ENCODE measurements around the gene ABCA7.

The ABCA7 gene

DNA sequence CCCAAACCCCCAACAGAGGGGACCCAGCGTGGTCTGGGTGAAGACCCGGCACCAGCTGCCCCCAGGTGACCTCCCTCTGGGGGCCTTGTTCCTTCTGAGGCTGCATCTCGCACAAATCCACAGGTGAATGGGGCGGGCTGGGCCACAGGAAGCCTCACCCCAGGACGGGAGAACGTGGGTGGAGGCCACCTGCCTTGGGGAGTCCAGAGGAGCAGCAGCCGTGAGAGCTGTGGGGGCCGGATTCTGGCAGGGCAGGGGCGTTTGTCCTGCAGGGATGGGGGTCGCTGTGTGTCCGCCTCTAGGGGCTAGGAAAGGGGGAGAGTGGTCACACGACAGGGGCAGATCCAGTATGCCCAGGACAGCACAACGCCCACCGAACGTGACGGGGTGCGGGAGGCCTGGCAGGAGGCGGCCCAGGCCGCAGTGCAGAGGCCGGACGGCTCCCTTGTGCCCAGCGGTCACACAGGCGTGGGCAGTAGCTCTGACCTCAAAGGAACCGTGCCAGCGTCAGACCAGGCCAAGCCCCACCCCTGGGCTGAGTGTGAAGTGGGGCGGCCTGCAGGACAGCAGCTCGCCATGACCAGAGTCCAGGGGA is 48.6 kb downstream of the ABCA7 start:
- DNase-seq (ENCODE audit: low spot score), result no peak

DNA sequence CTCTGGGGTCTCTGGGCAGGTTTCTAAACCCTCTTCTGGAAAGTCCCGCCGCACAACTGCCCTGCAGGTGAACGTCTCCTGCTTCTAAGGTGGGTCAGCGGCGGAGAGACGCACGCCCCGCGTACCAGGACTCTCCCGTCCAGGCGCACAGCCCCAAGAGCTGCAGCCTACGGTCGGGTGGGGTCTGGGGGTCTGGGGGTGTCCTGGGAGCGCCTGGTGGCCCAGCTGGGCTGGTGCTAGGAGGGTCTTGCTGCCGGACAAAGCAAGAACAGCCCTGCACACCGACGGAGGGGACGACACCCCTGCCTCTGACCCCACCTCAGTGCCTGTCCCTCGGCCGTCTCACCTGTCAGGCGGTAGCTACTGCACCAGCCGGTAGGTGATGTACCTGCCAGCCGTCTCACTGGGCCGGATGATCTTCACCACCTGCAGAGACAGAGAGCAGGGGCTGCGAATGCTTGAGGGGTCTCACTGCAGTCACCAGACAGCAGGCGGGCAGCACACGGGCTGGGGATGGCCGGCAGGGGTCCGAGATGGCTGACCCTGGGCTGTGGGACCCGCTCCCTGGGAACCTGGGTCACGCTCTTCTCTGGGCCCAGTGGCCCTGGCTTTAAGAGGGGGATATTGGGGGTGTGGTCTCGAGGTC is 49.3 kb downstream of the ABCA7 start:
- no peak for DNase-seq (ENCODE audit: low spot score)

DNA sequence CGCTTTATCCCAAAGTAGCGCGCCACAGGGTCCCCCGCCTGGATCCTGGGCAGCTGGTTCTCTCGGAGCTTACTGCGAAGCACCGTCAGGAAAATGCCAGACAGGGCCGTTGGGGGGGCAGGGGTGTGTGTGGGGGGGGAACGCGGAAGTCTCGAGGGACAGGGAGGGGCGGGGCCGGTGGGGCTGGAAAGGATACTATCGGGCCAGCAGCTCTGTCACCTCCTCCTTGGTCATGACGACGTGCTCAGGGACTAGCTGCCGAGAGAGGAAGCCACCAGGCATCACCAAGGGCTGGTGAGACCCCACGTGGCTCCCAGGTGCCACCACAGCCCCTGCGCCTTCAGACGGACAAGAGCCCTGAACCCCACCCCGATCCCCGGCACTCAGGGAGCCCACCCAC is 50.0 kb downstream of the ABCA7 start:
- no peak for DNase-seq (ENCODE audit: low spot score)

DNA sequence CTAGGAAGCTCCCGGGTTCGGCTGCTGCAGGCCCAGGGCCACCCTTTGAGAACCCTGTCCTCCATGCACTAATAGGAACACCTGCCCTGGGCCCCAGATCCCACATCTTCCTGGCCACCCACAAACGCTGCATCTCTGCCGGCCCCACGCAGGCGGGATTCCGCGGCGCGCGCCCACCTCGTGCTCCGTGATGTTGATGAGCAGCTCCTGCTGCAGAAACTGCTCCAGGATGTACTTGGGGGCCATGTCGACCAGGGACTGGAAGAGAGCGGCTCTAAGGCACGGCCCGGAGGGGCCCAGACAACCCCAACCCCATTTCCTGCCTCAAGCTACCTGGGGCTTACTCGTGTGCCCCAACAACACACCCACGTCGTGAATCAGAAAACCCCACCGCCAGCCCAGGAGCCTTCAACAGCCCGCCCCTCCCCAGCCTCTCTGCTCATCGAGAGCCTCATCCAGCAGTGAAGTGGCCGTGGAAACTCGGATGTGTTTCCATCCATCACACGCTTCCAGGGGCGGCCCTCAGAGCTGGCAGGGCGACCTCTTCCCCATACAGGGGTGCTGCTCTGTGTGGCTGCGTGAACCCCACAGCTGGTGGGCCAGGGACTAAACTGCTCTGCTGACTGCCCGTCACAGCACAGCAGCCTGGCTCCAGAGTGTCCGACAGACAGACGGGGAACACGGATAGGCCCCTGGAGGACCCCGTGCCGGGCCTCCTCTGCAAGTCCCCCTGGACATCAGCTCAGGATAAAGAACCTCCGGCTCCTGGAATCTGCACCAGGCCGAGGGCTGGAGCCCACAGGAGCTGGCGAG is 51.0 kb downstream of the ABCA7 start:
- DNase-seq (ENCODE audit: low spot score), result no peak

DNA sequence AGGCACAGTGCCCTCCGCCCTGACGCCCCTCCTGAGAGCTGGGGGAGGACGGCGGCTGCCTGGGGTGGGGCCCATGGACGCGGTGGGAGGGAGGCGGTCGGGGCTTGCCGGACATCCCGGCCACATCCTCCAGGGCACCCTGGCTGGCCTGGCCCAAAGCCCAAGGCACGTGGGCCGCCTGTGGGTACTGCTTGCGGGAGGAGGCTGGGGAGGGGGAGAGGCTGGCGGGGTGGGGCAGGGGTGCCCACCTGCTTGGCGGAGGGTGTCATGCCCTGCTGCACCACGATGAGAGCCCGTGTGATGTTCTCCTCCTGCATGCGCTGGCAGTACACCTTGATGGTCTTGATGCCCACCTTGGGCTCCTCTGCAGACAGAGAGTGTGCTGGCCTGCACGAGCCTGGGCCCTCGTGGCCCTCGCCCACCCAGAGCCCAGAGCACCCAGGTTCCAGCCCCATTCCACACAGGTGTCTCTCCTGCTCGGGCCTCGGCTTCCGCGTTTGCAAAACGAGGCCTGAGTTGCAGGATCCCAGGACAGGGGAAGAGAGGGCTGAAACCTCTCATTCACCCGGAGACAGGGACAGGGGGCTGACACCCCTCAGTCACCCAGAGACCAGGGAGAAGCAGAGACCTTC is 51.8 kb downstream of the ABCA7 start:
- no peak for DNase-seq (ENCODE audit: low spot score)

DNA sequence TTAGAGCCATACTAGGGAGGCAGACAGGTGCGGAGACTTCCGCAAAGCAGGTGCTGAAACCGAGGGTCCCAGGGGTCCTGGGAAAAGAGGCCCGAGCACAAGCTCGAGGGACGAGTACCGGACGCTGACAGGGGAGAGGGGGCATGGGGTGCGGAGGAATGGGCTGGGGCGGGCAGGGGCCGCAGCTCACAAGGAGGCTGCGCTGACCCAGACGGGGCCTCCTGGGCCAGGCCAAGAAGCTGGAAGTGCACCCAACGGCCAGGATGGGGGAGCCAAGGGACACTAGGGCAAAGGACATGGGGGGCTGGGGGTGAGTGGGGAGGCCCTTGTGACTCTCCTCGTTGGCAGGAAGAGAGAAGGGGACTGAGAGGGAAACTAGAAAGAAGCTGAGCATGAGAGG is 53.4 kb downstream of the ABCA7 start:
- DNase-seq (ENCODE audit: low spot score), result no peak

DNA sequence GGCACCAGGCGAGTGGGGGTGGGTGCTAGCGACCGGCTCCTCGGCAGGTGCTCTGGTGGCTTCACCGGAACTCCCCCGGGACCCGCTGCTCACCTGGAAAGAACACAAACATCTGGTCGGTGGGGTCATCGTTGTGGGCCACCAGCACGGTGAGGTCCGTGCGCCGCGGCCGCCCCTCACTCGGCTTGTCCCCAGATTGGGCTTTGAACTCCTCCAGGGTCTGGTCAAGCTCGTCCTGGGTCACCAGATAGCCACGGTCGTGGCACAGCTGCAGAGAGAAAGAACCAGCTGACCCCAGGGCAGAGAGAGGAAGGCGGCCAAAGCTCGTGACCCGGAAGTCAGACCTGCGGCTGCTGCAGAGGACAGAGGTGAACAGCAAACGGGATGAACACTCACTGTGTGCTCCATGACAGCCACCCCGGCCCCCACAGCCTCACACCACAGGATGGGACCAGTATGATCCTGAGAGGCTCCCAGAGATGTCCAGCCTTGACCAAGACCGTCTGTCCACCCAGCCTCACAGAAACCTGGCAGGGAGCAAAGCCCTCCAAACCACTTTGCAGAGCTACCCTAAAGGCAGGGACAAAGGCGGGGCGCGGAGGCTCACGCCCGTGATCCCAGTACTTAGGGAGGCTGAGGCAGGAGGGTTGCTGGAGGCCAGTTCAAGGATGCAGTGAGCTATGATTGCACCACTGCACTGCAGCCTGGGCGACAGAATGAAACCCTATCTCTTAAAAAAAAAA is 54.1 kb downstream of the ABCA7 start:
- DNase-seq (ENCODE audit: low spot score), result no peak

DNA sequence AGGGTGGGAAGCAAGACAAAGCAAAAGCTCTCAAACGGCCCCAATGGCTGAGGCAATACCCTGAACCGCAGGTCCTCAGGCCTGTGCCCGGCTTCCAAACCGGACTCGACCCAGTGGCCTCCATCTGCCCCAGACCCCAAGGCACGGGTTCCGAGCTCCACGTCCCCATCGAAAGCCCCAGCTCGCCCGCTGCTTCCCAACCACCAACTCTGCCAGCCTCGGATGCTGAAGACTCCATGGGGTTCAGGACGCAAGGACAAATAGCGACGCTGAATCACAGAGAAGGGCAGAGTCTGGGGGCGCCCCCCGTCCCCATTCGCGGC is 54.7 kb downstream of the ABCA7 start:
- no peak for DNase-seq (ENCODE audit: low spot score)

DNA sequence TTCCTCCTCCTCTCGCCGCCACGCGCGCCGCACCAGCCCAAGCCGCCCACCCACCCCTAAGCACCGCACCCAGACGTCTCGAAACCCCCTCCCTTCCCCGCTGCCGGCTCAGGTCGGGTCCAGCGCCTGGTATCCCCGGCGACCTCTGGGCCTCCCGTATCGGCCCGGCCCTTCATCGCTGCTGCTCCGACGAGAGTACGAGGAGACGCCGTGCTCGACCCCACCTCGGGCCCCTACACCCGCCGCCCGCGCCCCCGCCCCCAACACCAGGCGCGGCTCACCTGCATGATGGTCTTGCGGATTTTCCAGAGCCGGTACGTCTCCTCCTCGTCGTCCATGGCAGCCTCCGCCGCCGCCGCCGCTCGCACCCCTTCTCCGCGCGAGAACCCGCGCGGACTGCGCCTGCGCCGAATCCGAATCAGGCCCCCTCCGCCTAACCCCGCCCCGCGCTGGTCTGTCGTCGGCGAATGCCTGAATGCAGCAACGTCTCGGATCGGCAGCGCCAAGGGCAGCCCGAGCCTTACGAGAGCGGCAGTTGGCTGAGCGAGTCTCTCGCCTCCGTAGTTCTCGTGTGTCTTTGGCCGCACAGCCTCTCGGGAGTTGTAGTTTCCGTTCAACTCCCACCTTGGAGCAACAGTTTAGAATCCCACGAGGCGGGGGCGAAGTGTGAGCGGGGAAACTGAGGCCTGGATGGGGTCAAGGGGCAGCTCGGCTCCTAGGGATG is 55.2 kb downstream of the ABCA7 start, which contains the start of gene POLR2E:
TSS of gene POLR2E (minus strand) at position 398 of the 724 bp plus-strand sequence. CDS start at position 338, 60 bp downstream.
- DNase-seq (ENCODE audit: low spot score), result peak; percentile 99

DNA sequence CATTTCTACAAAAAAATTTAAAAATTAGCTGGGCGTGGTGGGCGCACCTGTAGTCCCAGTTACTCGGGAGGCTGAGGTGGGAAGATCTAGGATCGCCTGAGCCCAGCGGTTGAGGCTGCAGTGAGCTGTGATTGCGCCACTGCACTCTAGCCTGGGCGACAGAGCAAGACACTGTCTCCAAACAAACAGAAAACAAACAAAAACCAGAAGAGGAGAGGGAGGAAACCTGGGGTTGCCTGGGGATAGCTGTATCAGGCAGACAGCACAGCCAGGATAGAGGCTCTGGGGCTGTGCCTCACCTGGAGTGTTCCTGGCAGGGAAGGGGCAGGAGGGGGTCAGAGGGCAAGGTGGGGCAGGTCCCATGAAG is 57.9 kb downstream of the ABCA7 start:
- no peak for DNase-seq (ENCODE audit: low spot score)

DNA sequence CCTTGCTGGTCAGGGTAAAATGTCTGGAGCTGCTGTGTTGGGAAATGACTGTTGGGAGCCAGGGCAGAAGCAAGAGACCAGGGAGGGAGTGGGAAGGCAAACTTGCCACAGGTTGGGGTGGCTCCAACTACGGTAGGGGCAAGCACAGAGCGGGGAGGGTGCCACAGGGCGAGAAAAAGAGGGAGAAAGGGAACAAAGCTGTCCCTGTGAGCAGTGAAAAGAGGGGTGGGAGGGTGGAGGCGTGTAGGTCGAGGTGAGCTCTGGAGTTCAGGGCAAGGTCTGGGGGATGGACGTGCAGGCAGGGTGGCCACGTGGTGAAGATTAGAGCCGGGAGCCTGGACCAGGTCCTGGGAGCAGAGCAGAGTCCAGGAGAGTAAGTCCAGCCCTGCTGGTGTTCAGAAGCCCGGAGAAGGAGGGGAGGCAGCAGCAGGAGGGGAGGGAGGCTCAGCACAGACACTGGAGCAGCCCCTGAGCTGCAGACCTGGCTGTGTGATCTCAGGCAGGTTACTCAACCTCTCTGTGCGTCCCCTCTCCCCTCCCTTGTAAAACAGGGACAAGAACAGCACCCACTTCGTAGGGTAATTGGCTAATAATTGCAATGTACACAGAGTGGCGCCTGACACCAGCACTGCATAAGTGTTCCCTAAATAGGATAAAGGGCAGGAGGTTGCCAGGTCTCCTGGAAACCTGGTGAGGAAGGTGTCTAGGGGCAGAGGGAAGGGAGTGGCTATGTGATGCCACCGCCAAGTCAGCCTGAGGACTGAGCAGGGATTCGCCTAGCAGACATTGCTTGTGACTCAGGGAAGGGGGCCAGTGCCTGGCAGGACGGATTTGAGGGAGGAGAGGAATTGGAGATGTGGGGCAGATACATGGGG is 58.5 kb downstream of the ABCA7 start:
- peak; percentile 30 for DNase-seq (ENCODE audit: low spot score)

DNA sequence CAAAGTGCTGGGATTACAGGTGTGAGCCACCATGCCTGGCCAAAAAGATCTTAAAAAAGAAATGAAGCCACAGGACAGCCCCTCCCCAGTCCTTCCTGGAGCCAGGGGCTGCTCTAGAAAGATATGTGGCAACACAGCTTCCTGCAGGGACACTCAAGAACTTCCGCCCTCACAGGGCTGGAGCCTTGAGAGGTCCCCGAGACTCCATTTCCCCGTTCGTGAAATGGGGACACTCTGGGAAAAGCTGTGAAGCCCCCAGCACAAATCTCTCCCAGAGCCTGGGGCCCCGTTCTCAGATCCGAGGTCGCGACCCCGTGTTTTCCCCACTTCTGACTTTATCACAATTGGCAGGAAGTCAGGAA is 61.4 kb downstream of the ABCA7 start:
- no peak for DNase-seq (ENCODE audit: low spot score)

DNA sequence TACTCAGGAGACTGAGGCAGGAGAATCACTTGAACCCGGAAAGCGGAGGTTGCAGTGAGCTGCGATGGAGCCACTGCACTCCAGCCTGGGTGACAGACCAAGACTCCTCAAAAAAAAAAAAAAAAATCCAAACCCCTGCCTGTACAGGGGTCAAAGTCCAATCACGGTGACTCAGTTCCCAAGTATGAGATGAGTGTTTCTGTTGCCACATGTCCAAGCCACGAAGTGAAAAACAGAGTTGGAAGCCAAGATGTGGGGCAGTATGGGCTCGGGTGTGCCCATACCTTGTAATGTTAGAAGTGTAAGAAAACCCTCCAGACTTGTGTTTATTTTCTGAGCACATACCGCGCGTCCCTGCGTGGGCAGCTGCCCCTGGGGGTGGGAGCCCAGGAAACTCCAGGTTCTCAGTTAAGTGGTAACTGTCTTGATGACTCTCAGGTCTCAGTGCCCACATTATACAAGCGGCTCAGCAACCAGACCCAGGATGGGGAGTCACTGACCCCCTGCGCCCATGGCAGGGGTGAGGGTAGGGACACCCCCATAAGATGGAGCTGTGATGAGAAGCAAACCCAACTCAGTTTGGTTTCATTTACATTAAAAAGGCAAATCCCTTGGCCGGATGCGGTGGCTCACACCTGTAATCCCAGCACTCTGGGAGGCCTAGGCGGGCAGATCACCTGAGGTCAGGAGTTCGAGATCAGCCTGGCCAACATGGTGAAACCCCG is 62.7 kb downstream of the ABCA7 start:
- DNase-seq (ENCODE audit: low spot score), result peak; percentile 70

DNA sequence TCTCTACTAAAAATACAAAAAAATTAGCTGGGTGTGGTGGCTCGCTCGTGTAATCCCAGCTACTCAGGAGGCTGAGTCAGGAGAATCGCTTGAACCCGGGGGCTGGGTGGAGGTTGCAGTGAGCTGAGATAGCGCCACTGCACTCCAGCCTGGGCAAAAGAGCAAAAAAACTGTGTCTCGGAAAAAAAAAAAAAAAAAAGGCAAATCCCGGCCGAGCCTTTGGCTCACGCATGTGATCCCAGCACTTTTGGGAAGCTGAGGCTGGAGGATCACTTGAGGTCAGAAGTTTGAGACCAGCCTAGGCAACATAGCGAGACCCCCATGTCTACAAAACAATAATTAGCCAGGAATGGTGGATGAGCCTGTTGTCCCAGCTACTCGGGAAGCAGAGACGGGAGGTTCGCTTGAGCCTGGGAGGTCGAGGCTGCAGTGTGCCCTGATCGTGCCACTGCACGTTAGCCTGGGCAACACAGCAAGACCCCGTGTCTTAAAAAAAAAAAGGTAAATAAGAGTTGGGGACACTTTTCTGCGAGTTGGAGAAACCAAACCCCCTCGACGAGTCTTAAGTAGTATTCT is 63.3 kb downstream of the ABCA7 start:
- peak; percentile 66 for DNase-seq (ENCODE audit: low spot score)

DNA sequence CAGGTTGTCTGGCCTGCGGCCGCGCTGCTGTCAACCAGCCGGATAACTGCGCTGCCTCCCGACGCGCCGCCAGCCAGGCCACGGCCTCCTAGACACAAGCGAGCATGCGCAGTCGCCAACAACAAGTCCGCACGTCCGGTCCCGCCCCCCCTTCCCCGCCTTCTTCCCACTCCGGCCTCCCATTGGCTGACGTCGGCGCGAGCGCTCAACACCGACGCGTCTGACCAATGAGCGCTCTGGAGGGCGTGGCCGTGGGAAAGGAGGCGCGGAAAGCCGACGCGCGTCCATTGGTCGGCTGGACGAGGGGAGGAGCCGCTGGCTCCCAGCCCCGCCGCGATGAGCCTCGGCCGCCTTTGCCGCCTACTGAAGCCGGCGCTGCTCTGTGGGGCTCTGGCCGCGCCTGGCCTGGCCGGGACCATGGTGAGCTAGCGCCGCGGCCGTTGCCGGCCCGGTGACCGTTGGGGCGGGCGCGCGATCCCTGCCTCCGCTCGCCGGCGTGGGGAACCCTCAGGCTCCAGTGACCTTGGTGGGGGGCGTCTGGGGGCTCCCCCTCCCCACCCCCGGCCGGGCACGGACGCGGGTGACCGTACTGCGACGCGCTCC is 63.9 kb downstream of the ABCA7 start, which contains the start of gene GPX4:
TSS of gene GPX4 (plus strand) at position 287 of the 603 bp plus-strand sequence. CDS start at position 337, 50 bp downstream.
- DNase-seq (ENCODE audit: low spot score), result peak; percentile 100

DNA sequence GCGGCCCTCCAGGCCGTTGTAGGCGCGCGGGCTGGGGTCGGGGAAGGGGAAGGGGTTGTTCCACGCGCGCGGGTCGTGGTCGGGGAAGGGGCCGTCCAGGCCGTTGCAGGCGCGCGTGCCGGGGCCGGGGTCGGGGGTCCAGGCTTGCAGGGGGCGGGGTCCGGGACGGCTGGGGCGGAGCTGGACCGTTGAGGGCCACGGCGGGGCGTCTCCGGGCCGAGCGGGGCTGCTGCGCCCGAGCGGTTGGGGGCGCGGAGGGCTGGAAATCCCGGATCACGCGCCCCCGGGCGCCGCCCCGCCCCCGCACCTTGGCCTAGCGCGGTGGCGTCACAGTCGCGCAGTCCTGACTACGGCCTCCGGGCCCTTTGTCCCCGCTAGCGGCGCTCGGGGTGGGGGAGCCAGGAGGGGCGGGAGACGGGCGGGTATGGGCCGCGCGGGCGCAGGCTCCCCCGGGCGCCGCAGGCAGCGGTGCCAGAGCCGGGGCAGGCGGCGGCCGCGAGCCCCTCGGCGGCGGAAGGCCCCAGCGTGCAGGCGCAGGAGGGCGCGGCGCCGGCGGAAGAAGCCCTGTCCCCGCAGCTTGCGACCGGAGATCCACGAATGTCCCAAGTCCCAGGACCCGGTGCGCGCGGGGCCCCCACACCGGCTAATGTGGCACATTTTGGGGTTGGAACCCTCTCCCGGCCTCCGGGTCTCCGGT is 64.6 kb downstream of the ABCA7 start:
- DNase-seq (ENCODE audit: low spot score), result peak; percentile 55

DNA sequence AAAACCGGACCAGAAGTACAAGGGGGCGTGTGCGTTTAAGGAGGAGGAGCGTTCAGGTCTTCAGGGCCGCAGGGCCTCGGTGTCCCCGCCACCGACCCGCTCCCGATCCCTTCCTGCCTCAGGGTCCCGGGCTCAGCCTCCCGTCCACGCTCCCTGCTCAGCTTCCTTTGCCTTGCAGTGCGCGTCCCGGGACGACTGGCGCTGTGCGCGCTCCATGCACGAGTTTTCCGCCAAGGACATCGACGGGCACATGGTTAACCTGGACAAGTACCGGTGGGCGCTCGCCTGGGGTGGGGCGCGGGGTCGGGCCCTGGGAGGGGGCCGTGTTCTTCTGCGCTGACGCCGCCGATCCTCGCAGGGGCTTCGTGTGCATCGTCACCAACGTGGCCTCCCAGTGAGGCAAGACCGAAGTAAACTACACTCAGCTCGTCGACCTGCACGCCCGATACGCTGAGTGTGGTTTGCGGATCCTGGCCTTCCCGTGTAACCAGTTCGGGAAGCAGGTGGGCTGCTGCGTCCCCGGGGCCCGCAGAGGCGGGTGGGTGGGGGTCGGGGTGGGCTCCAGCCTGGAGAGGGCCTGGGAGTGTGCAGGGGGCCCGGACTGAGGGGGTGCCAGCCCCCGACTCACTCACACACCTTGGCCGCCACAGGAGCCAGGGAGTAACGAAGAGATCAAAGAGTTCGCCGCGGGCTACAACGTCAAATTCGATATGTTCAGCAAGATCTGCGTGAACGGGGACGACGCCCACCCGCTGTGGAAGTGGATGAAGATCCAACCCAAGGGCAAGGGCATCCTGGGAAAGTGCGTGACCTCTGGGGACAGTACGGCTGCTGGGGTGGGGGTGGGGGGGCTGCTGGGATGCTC is 65.3 kb downstream of the ABCA7 start:
- DNase-seq (ENCODE audit: low spot score), result no peak

All from hematopoietic multipotent progenitor cell treated with erythropoietin and hydrocortisone succinate and interleukin-3 and kit ligand, for 17 days (in vitro differentiated cells).